Osteoblast (primary cell): ENCODE data around the gene CAMTA1. TPM values are rescaled to one million over a fixed set of nuclear protein-coding genes. Genes with fewer than 3 reads are reported as not detected.
A peak's percentile ranks its signal among the peaks of the same experiment; 100 is the strongest.

ENCODE experiments used
- DNase-seq: peaks from one replicate; pipeline ENCODE4 v3.0.0; 2011; ENCODE audit warnings: low spot score, mixed read lengths; ENCODE audit not compliant: insufficient read length; ENCODE audit errors: missing footprints
- H2AFZ ChIP-seq: 2 replicates; pipeline ENCODE4 v1.6.0; 2011; ENCODE audit warnings: mild to moderate bottlenecking, low read length
- H3K27ac ChIP-seq: 2 replicates; pipeline ENCODE4 v1.5.1; 2011; ENCODE audit warnings: mild to moderate bottlenecking, low read depth, low read length, moderate library complexity
- H3K27me3 ChIP-seq: 2 replicates; pipeline ENCODE4 v1.6.0; 2012; ENCODE audit warnings: mild to moderate bottlenecking, control low read depth, inconsistent platforms, low read length, moderate library complexity; ENCODE audit not compliant: insufficient read depth
- H3K36me3 ChIP-seq: 2 replicates; pipeline ENCODE4 v1.5.1; 2011; ENCODE audit warnings: mild to moderate bottlenecking, low read length, control low read depth, moderate library complexity; ENCODE audit not compliant: insufficient read depth
- H3K4me1 ChIP-seq: 2 replicates; pipeline ENCODE4 v1.5.1; 2011; ENCODE audit warnings: mild to moderate bottlenecking, low read length, control low read depth, moderate library complexity; ENCODE audit not compliant: insufficient read depth
- H3K4me2 ChIP-seq: 2 replicates; pipeline ENCODE4 v1.6.0; 2011; ENCODE audit warnings: mild to moderate bottlenecking, low read length; ENCODE audit not compliant: insufficient read depth
- H3K4me3 ChIP-seq: fragments of 200-600 bp; sonication (generic); 3 replicates; pipeline ENCODE4 v1.5.1; 2012; ENCODE audit warnings: mild to moderate bottlenecking, low read length, inconsistent platforms; ENCODE audit not compliant: insufficient read depth
- H3K79me2 ChIP-seq: 2 replicates; pipeline ENCODE4 v1.6.0; 2012; ENCODE audit warnings: mild to moderate bottlenecking, low read length, control low read depth, inconsistent platforms; ENCODE audit not compliant: insufficient read depth
- H3K9me3 ChIP-seq: 2 replicates; pipeline ENCODE4 v1.5.1; 2011; ENCODE audit warnings: low read depth, low read length, control low read depth
- H4K20me1 ChIP-seq: 2 replicates; pipeline ENCODE4 v1.6.0; 2012; ENCODE audit warnings: mild to moderate bottlenecking, low read length, control low read depth; ENCODE audit not compliant: insufficient read depth
- CTCF ChIP-seq: IDR thresholded peaks from 2 replicates; pipeline ENCODE4 v1.5.1; 2011; ENCODE audit warnings: mild to moderate bottlenecking, low read depth, low read length, moderate library complexity; ENCODE audit errors: extremely low read depth
- total RNA-seq: library from RNA; depleted of rRNA; stranded (reverse); fragments of >200 nt; gene quantifications from 2 replicates; pipeline ENCODE4 v1.2.3, GENCODE V29; 2012

The CAMTA1 gene
- total RNA-seq, 1 donor: 47.4 TPM

GRCh38 chr1:6761196-6761737 lies 24.0 kb upstream of the CAMTA1 start:
- no peaks in the 10 kb centered on the region for H3K27me3 ChIP-seq
- no peak overlapping the region for H3K4me3 ChIP-seq
- H4K20me1 ChIP-seq: no peaks in the 10 kb centered on the region
- no peak for DNase-seq
- H3K4me1 ChIP-seq: no peaks in the 10 kb centered on the region
- H3K36me3 ChIP-seq: no peaks in the 10 kb centered on the region
- H3K4me2 ChIP-seq: no peak overlapping the region
- no peak for TF ChIP-seq CTCF
- H3K9me3 ChIP-seq: no peaks in the 10 kb centered on the region
- no peak overlapping the region for H2AFZ ChIP-seq
- no peak overlapping the region for H3K27ac ChIP-seq
- H3K79me2 ChIP-seq: no peaks in the 10 kb centered on the region

GRCh38 chr1:6762060-6762459 lies 23.2 kb upstream of the CAMTA1 start:
- no peaks in the 10 kb centered on the region for H3K9me3 ChIP-seq
- H3K27me3 ChIP-seq: no peaks in the 10 kb centered on the region
- no peaks in the 10 kb centered on the region for H4K20me1 ChIP-seq
- no peak overlapping the region for H3K4me3 ChIP-seq
- no peak for TF ChIP-seq CTCF
- no peak overlapping the region for H3K27ac ChIP-seq
- no peaks in the 10 kb centered on the region for H3K4me1 ChIP-seq
- DNase-seq: no peak
- H3K79me2 ChIP-seq: no peaks in the 10 kb centered on the region
- H3K36me3 ChIP-seq: no peaks in the 10 kb centered on the region
- H2AFZ ChIP-seq: no peak overlapping the region
- H3K4me2 ChIP-seq: no peak overlapping the region

GRCh38 chr1:6770751-6771440 lies 14.4 kb upstream of the CAMTA1 start:
- H3K27me3 ChIP-seq: no peaks in the 10 kb centered on the region
- peak overlapping the region; percentile 72 for H3K4me2 ChIP-seq

More at GRCh38 chr1:6770751-6771440, 14.4 kb upstream of the CAMTA1 start:
- peak; percentile 89 for DNase-seq
- Histone ChIP-seq H3K79me2 (no peaks in the 10 kb centered on the region), H3K36me3 (no peaks in the 10 kb centered on the region), H3K4me1 (peaks cover 7% of the 10 kb centered on the region), H3K9me3 (no peaks in the 10 kb centered on the region), H3K4me3 (no peak overlapping the region), H4K20me1 (no peaks in the 10 kb centered on the region), H3K27ac (no peak overlapping the region), H2AFZ (peak overlapping the region; percentile 70)
- TF ChIP-seq CTCF: no peak
